ENCODE data around the gene MDH2. TPM values are rescaled to one million over a fixed set of nuclear protein-coding genes. Genes with fewer than 3 reads are reported as not detected.
A peak's percentile ranks its signal among the peaks of the same experiment; 100 is the strongest.
"Not testable (repeated sequence)": the region's sequence is repeated elsewhere in the genome, so short reads cannot be mapped to it uniquely, and the experiment has no call there.

The MDH2 gene
- total RNA-seq, 1 donor = 36.6 TPM

DNA sequence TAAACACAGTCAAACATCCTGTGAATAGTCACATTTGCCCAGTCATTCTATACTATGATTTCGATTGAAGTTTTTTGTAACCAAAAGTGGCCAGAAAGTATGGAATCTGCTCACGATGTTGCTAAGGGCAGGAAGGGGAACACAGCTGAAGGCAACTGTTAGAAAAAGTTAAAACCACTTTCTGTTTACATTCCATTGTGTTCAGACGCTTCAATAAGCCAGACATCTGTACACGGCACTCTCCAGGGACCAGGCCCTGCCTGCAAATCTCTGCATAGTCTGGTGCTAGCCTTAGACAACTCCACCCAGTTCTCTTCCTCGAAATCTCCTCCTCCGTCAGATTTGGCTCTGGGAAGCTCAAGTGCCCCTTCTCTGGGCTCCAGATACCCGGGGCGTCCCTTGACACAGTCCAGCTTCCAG is 36.5 kb upstream of the MDH2 start:
- DNase-seq (ENCODE audit: insufficient read length, low spot score, missing footprints) = peak; percentile 83
- H3K9me3 ChIP-seq (ENCODE audit: low read depth, low read length) = no peaks in the 10 kb centered on the region
- peaks cover 4% of the 10 kb centered on the region for H3K36me3 ChIP-seq (ENCODE audit: insufficient read depth, low read length)
- no peaks in the 10 kb centered on the region for H3K27me3 ChIP-seq (ENCODE audit: insufficient read depth, low read length)
- H3K79me2 ChIP-seq (ENCODE audit: insufficient read depth, low read length) = no peaks in the 10 kb centered on the region
- no peak overlapping the region for H3K27ac ChIP-seq (ENCODE audit: low read depth, low read length)
- H2AFZ ChIP-seq (ENCODE audit: low read length) = no peak overlapping the region
- peaks cover 15% of the 10 kb centered on the region for H3K4me1 ChIP-seq (ENCODE audit: insufficient read depth, low read length)
- TF ChIP-seq, protein P1, sequence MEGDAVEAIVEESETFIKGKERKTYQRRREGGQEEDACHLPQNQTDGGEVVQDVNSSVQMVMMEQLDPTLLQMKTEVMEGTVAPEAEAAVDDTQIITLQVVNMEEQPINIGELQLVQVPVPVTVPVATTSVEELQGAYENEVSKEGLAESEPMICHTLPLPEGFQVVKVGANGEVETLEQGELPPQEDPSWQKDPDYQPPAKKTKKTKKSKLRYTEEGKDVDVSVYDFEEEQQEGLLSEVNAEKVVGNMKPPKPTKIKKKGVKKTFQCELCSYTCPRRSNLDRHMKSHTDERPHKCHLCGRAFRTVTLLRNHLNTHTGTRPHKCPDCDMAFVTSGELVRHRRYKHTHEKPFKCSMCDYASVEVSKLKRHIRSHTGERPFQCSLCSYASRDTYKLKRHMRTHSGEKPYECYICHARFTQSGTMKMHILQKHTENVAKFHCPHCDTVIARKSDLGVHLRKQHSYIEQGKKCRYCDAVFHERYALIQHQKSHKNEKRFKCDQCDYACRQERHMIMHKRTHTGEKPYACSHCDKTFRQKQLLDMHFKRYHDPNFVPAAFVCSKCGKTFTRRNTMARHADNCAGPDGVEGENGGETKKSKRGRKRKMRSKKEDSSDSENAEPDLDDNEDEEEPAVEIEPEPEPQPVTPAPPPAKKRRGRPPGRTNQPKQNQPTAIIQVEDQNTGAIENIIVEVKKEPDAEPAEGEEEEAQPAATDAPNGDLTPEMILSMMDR (IDR thresholded peaks at IDR 0.05; ENCODE audit: extremely low read depth, low read depth, low read length) = no peak
- H4K20me1 ChIP-seq (ENCODE audit: insufficient read depth, low read length) = peaks cover 4% of the 10 kb centered on the region
- H3K4me3 ChIP-seq (ENCODE audit: insufficient read depth, low read length) = no peak overlapping the region
- no peak overlapping the region for H3K4me2 ChIP-seq (ENCODE audit: insufficient read depth, low read length)

DNA sequence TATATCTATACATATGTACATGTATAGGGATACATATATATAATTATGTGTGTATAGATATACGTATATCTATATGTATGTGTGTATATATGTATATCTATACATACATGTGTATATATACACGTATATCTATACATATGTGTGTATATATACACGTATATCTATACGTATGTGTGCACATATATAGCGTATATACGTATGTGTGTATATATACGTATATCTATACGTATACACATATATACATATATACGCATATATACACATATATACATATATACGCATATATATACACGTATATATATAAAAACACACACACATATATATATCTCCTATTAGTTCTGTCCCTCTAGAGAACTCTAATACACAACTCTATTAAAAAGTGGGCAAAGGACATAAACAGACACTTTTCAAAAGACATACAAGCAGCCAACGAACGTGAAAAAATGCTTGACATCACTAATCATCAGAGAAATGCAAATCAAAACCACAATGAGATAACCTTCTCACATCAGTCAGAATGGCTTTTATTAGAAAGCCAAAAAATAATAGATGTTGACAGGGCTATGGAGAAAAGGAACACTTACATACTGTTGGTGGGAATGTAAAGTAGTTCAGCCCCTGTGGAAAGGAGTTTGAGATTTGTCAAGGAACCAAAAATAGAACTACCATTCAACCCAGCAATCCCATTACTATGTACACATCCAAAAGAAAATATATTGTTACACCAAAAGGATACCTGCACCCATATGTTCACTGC is 31.5 kb upstream of the MDH2 start:
- TF ChIP-seq, protein P1 (IDR thresholded peaks at IDR 0.05; ENCODE audit: extremely low read depth, low read depth, low read length) = no peak
- H3K27me3 ChIP-seq (ENCODE audit: insufficient read depth, low read length) = no peaks in the 10 kb centered on the region
- H2AFZ ChIP-seq (ENCODE audit: low read length) = no peak overlapping the region
- peaks cover 23% of the 10 kb centered on the region for H3K36me3 ChIP-seq (ENCODE audit: insufficient read depth, low read length)
- H3K4me3 ChIP-seq (ENCODE audit: insufficient read depth, low read length) = no peak overlapping the region
- no peak overlapping the region for H3K4me2 ChIP-seq (ENCODE audit: insufficient read depth, low read length)
- no peak for DNase-seq (ENCODE audit: insufficient read length, low spot score, missing footprints)
- peaks cover 6% of the 10 kb centered on the region for H4K20me1 ChIP-seq (ENCODE audit: insufficient read depth, low read length)
- H3K27ac ChIP-seq (ENCODE audit: low read depth, low read length) = no peak overlapping the region
- no peaks in the 10 kb centered on the region for H3K4me1 ChIP-seq (ENCODE audit: insufficient read depth, low read length)
- H3K79me2 ChIP-seq (ENCODE audit: insufficient read depth, low read length) = no peaks in the 10 kb centered on the region
- no peaks in the 10 kb centered on the region for H3K9me3 ChIP-seq (ENCODE audit: low read depth, low read length)

DNA sequence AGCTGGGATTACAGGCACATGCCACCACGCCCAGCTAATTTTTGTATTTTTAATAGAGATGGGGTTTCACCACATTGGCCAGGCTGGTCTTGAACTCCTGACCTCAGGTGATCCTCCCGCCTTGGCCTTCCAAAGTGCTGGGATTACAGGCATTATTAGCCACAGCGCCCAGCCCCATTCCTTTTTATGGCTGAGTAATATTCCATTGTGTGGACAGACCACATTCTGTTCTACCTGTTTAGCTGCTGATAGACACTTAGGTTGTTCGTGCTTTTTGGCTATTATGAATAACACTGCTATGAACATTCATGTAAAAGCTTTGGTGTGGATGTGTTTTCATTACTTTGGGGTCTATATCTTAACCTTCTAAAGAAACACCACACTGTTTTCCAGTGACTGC is 29.4 kb upstream of the MDH2 start:
- H3K9me3 ChIP-seq (ENCODE audit: low read depth, low read length); H4K20me1 ChIP-seq (ENCODE audit: insufficient read depth, low read length); H3K4me1 ChIP-seq (ENCODE audit: insufficient read depth, low read length); DNase-seq (ENCODE audit: insufficient read length, low spot score, missing footprints); H3K79me2 ChIP-seq (ENCODE audit: insufficient read depth, low read length); H3K4me3 ChIP-seq (ENCODE audit: insufficient read depth, low read length); H2AFZ ChIP-seq (ENCODE audit: low read length); H3K27me3 ChIP-seq (ENCODE audit: insufficient read depth, low read length); H3K4me2 ChIP-seq (ENCODE audit: insufficient read depth, low read length); H3K27ac ChIP-seq (ENCODE audit: low read depth, low read length): not testable (repeated sequence)
- peaks cover 41% of the 10 kb centered on the region for H3K36me3 ChIP-seq (ENCODE audit: insufficient read depth, low read length)

DNA sequence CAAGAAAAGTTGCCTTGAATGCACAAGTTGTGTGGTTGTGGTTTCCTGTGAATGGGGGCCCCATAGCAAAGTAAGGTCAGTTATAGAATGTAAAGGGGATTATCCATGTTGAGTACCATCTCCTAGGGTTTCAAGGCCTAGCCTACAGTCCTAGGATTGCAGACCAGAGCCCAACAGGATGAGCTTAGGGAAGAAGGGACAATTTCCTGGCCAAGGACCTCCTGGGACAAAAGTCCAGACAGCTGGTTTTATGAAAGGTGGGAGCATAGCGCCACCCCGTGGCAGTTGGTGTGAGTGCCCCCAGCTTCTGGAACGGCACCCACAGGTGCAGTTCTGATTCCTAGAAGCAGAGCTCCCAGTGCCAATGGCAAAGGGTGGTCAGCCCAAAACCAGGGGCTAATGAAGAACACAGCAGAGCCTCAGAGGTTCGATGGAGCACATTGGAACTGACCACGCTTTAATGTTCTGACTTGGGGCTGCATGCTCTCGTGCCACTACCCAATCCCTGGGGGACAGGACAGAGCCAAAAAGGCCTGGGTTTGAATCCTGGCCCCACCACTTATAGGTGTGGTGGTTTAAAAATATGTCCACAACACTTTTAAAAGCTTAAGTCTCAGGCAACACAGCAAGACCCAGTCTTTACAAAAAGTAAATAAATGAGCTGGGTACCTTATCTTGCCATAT is 27.7 kb upstream of the MDH2 start:
- Histone ChIP-seq H3K79me2 (ENCODE audit: insufficient read depth, low read length) (no peaks in the 10 kb centered on the region), H3K4me3 (ENCODE audit: insufficient read depth, low read length) (no peak overlapping the region), H3K4me1 (ENCODE audit: insufficient read depth, low read length) (no peaks in the 10 kb centered on the region), H3K27me3 (ENCODE audit: insufficient read depth, low read length) (no peaks in the 10 kb centered on the region), H2AFZ (ENCODE audit: low read length) (no peak overlapping the region), H3K27ac (ENCODE audit: low read depth, low read length) (no peak overlapping the region), H3K36me3 (ENCODE audit: insufficient read depth, low read length) (peaks cover 42% of the 10 kb centered on the region), H4K20me1 (ENCODE audit: insufficient read depth, low read length) (peaks cover 6% of the 10 kb centered on the region), H3K9me3 (ENCODE audit: low read depth, low read length) (no peaks in the 10 kb centered on the region), H3K4me2 (ENCODE audit: insufficient read depth, low read length) (no peak overlapping the region)
- TF ChIP-seq, protein P1 (IDR thresholded peaks at IDR 0.05; ENCODE audit: extremely low read depth, low read depth, low read length) = peak; percentile 88
- no peak for DNase-seq (ENCODE audit: insufficient read length, low spot score, missing footprints)
